Endothelial cell of umbilical vein (primary cell): ENCODE results near the gene EPN3. TPM values are rescaled to one million over a fixed set of nuclear protein-coding genes. Genes with fewer than 3 reads are reported as not detected.

Experiments
- BruUV-seq: library from RNA; stranded (reverse); fragments of 400-500 nt; replicated peaks from 2 replicates; lab custom pipeline; 2021; lab: Mats Ljungman, UMichigan
- CTCF ChIA-PET: fragments of 300-600, 350-600 bp; sonication (Branson Sonifier 250); formaldehyde crosslinking; loops from one replicate; lab custom pipeline; 2021; ENCODE audit warnings: antibody characterized with exemption, inconsistent platforms; lab: Charles Lee
- POLR2A ChIA-PET: fragments of 300-600, 350-600 bp; sonication (Branson Sonifier 250); formaldehyde crosslinking; loops from one replicate; lab custom pipeline; 2021; ENCODE audit warnings: antibody characterized with exemption, inconsistent platforms; lab: Charles Lee
- DNase-seq: peaks from one replicate; pipeline ENCODE4 v3.0.0-alpha.2; 2011; ENCODE audit warnings: low read depth, low spot score
- FAIRE-seq: peaks from 2 replicates; lab custom pipeline; 2011; peaks lifted over from hg19 to GRCh38; lab: Jason Lieb, UNC
- H2AFZ ChIP-seq: 2 replicates; pipeline ENCODE4 v1.6.0; 2012; ENCODE audit warnings: low read depth, low read length, control low read depth, inconsistent platforms
- H3K27ac ChIP-seq: 2 replicates; pipeline ENCODE4 v1.5.1; 2011; ENCODE audit warnings: low read depth, mild to moderate bottlenecking, control low read depth, low read length, moderate library complexity; ENCODE audit not compliant: insufficient read depth
- H3K27me3 ChIP-seq, 2 experiments: 2 replicates each; pipeline versions ENCODE4 v1.6.0 to v1.6.1; 2011; ENCODE audit warnings: low read length in 2 of 2, mixed read lengths in 1 of 2; ENCODE audit not compliant: control insufficient read depth in 2 of 2, insufficient read depth in 2 of 2
- H3K36me3 ChIP-seq, 2 experiments: 2 replicates in 1 of 2; 3 replicates in 1 of 2; pipeline ENCODE4 v1.5.1; 2011; ENCODE audit warnings: low read length in 2 of 2, mild to moderate bottlenecking in 1 of 2, moderate library complexity in 1 of 2; ENCODE audit not compliant: control insufficient read depth in 2 of 2, insufficient read depth in 2 of 2; ENCODE audit errors: extremely low read depth in 1 of 2
- H3K4me1 ChIP-seq: 3 replicates; pipeline ENCODE4 v1.5.1; 2011; ENCODE audit warnings: mild to moderate bottlenecking, low read length; ENCODE audit not compliant: control insufficient read depth, insufficient read depth; ENCODE audit errors: extremely low read depth
- H3K4me2 ChIP-seq: 2 replicates; pipeline ENCODE4 v1.6.1; 2011; ENCODE audit warnings: low read length, control low read depth, mixed read lengths; ENCODE audit not compliant: insufficient read depth
- H3K4me3 ChIP-seq, 3 experiments: fragments of 200-600 bp in 1 of 3; sonication (generic), shearing (Covaris generic) in 1 of 3; replicated peaks in 1 of 3; 2 replicates each; pipeline ENCODE4 v1.5.1; 2011 to 2016; ENCODE audit warnings: control low read depth in 3 of 3, low read length in 3 of 3, mild to moderate bottlenecking in 2 of 3, inconsistent platforms in 1 of 3, low read depth in 1 of 3, moderate library complexity in 1 of 3; ENCODE audit not compliant: insufficient read depth in 1 of 3
- H3K79me2 ChIP-seq: 2 replicates; pipeline ENCODE4 v1.6.0; 2012; ENCODE audit warnings: low read length, inconsistent platforms; ENCODE audit not compliant: control insufficient read depth, insufficient read depth
- H3K9ac ChIP-seq: replicated peaks from 2 replicates; pipeline ENCODE3; 2011; ENCODE audit warnings: low read length, control low read depth; ENCODE audit not compliant: insufficient read depth; ENCODE audit errors: extremely low read depth
- H3K9me1 ChIP-seq: replicated peaks from 3 replicates; pipeline ENCODE4 v1.6.0; 2011; ENCODE audit warnings: mild to moderate bottlenecking, low read length; ENCODE audit not compliant: control insufficient read depth, insufficient read depth; ENCODE audit errors: extremely low read depth
- H3K9me3 ChIP-seq: replicated peaks from 2 replicates; pipeline ENCODE4 v1.5.1; 2012; ENCODE audit warnings: low read length, inconsistent platforms; ENCODE audit not compliant: control insufficient read depth, insufficient read depth
- H4K20me1 ChIP-seq: replicated peaks from 2 replicates; pipeline ENCODE3; 2011; ENCODE audit warnings: mild to moderate bottlenecking, low read length; ENCODE audit not compliant: control insufficient read depth, insufficient read depth; ENCODE audit errors: extremely low read depth
- CTCF ChIP-seq, 2 donors: IDR thresholded peaks; 1 replicate in 1 of 2; 2 replicates in 1 of 2; pipeline ENCODE4 v1.5.1; 2011; ENCODE audit warnings: low read length in 2 of 2, mild to moderate bottlenecking in 2 of 2, moderate library complexity in 2 of 2, control low read depth in 1 of 2, inconsistent platforms in 1 of 2, low read depth in 1 of 2; ENCODE audit not compliant: insufficient read depth in 1 of 2; ENCODE audit errors: extremely low read depth in 1 of 2
- EZH2 ChIP-seq: IDR thresholded peaks from 2 replicates; pipeline ENCODE4 v1.6.1; 2012; ENCODE audit warnings: borderline replicate concordance, low read depth, mild to moderate bottlenecking, moderate library complexity, low read length, inconsistent platforms; ENCODE audit not compliant: severe bottlenecking
- POLR2A ChIP-seq: IDR thresholded peaks from 2 replicates; pipeline ENCODE4 v1.6.1; 2012; ENCODE audit warnings: low read depth, mild to moderate bottlenecking, control low read depth, low read length
- POLR2AphosphoS5 ChIP-seq: IDR thresholded peaks from 2 replicates; pipeline ENCODE4 v1.6.1; 2012; ENCODE audit warnings: low read depth, mild to moderate bottlenecking, control low read depth, low read length, moderate library complexity; ENCODE audit not compliant: insufficient read depth
- dilution Hi-C: fragments of 300-500 bp; cut with MboI; formaldehyde crosslinking; loops from one replicate; pipeline ENCODE4 v1.15.0; 2019; ENCODE audit warnings: low sequenced_read_pairs; ENCODE audit not compliant: extremely low pct_ligation_motif_present
- intact Hi-C: fragments of 100-400 bp; cut with micrococcal nuclease; formaldehyde crosslinking; loops from one replicate; pipeline ENCODE4 v1.10.0; 2022
- polyA plus RNA-seq, 4 experiments: library from polyadenylated mRNA; depleted of rRNA in 3 of 4; stranded (reverse) in 3 of 4; unstranded in 1 of 4; fragments of >200 nt; gene quantifications; 2 replicates each; pipeline versions ENCODE4 v1.2.1 to v1.2.3, GENCODE V29; 2011 to 2012; ENCODE audit warnings: missing spikeins in 1 of 4
- total RNA-seq: library from RNA; stranded (reverse); gene quantifications from 2 replicates; pipeline ENCODE4 v1.2.3, GENCODE V29; 2021

EPN3 gene
- total and polyA plus RNA-seq, 2 donors (not counting 3 experiments of a cell fraction or from before 2014, with no cell fraction given) = not detected

GRCh38 chr17:50590946-50591737 is 58.6 kb downstream of the EPN3 start:
- CTCF ChIA-PET = interaction anchor here (1.1 to 3.1 kb wide), 3 partner anchors 23 to 40 kb away, joined by 3 to 11 read pairs (median 5); no protein-coding TSS in a partner anchor
- H4K20me1 ChIP-seq = no peaks in the 10 kb centered on the region
- H2AFZ ChIP-seq = no peak overlapping the region
- H3K36me3 ChIP-seq = no peaks in the 10 kb centered on the region
- POLR2A ChIA-PET = no interaction called here
- intact Hi-C loops = no loop called here
- H3K27me3 ChIP-seq = peaks cover 0 to 2% of the 10 kb centered on the region in 2 experiments
- H3K4me3 ChIP-seq = no peak overlapping the region
- DNase-seq (no peak), FAIRE-seq (no peak)
- no peaks in the 10 kb centered on the region for H3K4me1 ChIP-seq
- H3K9me3 ChIP-seq = no peaks in the 10 kb centered on the region
- no peaks in the 10 kb centered on the region for H3K79me2 ChIP-seq
- no peak overlapping the region for H3K9ac ChIP-seq
- no peaks in the 10 kb centered on the region for H3K9me1 ChIP-seq
- TF ChIP-seq EZH2 (no peak), CTCF (IDR thresholded peaks at IDR 0.05; ENCODE audit: extremely low read depth in 1 of 2, insufficient read depth in 1 of 2, low read depth in 1 of 2, low read length in 2 of 2) (no peak), POLR2AphosphoS5 (no peak)
- no TSS peak for BruUV-seq
- H3K4me2 ChIP-seq = no peak overlapping the region
- dilution Hi-C loops = no loop called here
- H3K27ac ChIP-seq = no peak overlapping the region

DNA sequence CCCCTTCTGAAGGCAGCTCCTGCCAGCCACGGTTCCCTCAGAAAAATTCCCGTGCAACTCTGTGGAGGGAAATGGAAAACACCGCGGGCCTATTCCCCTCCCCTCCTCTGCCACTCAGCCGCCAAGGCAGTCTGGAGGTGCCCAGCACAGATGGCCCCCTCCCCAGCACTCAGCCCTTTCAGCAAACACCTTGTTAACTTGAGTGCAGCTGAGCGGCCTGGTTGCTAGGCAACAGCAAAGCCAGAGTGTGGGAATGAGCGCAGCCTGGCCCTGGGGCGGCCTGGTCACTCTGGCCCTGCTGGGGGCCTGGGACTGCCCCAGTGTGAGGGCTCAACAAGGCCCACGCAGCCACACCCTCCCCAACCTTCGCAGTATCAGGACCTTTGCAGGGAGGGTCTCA is 60.8 kb downstream of the EPN3 start:
- Histone ChIP-seq H3K4me1 (no peaks in the 10 kb centered on the region), H3K4me2 (no peak overlapping the region), H3K79me2 (no peaks in the 10 kb centered on the region), H3K9me1 (no peaks in the 10 kb centered on the region), H3K27ac (no peak overlapping the region), H4K20me1 (no peaks in the 10 kb centered on the region), H3K9me3 (no peaks in the 10 kb centered on the region), H2AFZ (no peak overlapping the region), H3K4me3 (no peak overlapping the region), H3K27me3 (no peaks in the 10 kb centered on the region), H3K9ac (no peak overlapping the region), H3K36me3 (no peaks in the 10 kb centered on the region)
- ChIA-PET POLR2A (no interaction called here), CTCF (interaction anchor here (0.8 to 1.1 kb wide), 2 partner anchors 23 to 33 kb away, joined by 3 to 4 read pairs; no protein-coding TSS in a partner anchor)
- BruUV-seq = no TSS peak
- no peak for DNase-seq
- dilution Hi-C loops (no loop called here), intact Hi-C loops (no loop called here)
- no peak for TF ChIP-seq POLR2A
- FAIRE-seq = no peak

Other genes with a start within 250 kb of the EPN3 start
- gene XYLT2, start 186.6 kb upstream of the EPN3 start, total RNA-seq = 26.6 and 29.9 TPM in 2 replicates
- 19.1 and 24.0 TPM in 2 replicates for gene XYLT2, start 186.6 kb upstream of the EPN3 start, polyA plus RNA-seq
- gene MRPL27, start 159.6 kb upstream of the EPN3 start, total RNA-seq = 72.2 and 76.2 TPM in 2 replicates
- 119 and 158 TPM in 2 replicates for gene MRPL27, start 159.6 kb upstream of the EPN3 start, polyA plus RNA-seq
- gene EME1, start 159.5 kb upstream of the EPN3 start, total RNA-seq = 7.3 and 9.1 TPM in 2 replicates
- gene EME1, start 159.5 kb upstream of the EPN3 start, polyA plus RNA-seq = 4.3 and 5.6 TPM in 2 replicates
- gene LRRC59, start 135.2 kb upstream of the EPN3 start, total RNA-seq = 179 and 183 TPM in 2 replicates
- 88.3 and 93.9 TPM in 2 replicates for gene LRRC59, start 135.2 kb upstream of the EPN3 start, polyA plus RNA-seq
- 24.6 and 37.2 TPM in 2 replicates for gene ACSF2, start 106.5 kb upstream of the EPN3 start, total RNA-seq
- 30.4 and 33.2 TPM in 2 replicates for gene ACSF2, start 106.5 kb upstream of the EPN3 start, polyA plus RNA-seq
- gene CHAD, start 63.9 kb upstream of the EPN3 start, total RNA-seq = not detected in 2 replicates
- not detected in 2 replicates for gene CHAD, start 63.9 kb upstream of the EPN3 start, polyA plus RNA-seq
- gene RSAD1, start 53.9 kb upstream of the EPN3 start, total RNA-seq = 33.1 and 35.5 TPM in 2 replicates
- gene RSAD1, start 53.9 kb upstream of the EPN3 start, polyA plus RNA-seq = 18.4 and 20.3 TPM in 2 replicates
- 0.25 and 0.66 TPM in 2 replicates for gene MYCBPAP, start 24.3 kb upstream of the EPN3 start, total RNA-seq
- 0.05 and 0.40 TPM in 2 replicates for gene MYCBPAP, start 24.3 kb upstream of the EPN3 start, polyA plus RNA-seq
- gene SPATA20, start 14.4 kb downstream of the EPN3 start, total RNA-seq = 31.4 and 42.3 TPM in 2 replicates
- gene SPATA20, start 14.4 kb downstream of the EPN3 start, polyA plus RNA-seq = 51.5 and 52.7 TPM in 2 replicates
- gene CACNA1G, start 28.0 kb downstream of the EPN3 start, total RNA-seq = not detected in 2 replicates
- not detected in 2 replicates for gene CACNA1G, start 28.0 kb downstream of the EPN3 start, polyA plus RNA-seq
- gene ABCC3, start 102.1 kb downstream of the EPN3 start, total RNA-seq = 1.1 and 2.1 TPM in 2 replicates
- gene ABCC3, start 102.1 kb downstream of the EPN3 start, polyA plus RNA-seq = 2.6 and 4.2 TPM in 2 replicates
- gene ANKRD40, start 175.2 kb downstream of the EPN3 start, total RNA-seq = 55.0 and 56.0 TPM in 2 replicates
- gene ANKRD40, start 175.2 kb downstream of the EPN3 start, polyA plus RNA-seq = 24.3 and 24.5 TPM in 2 replicates
- gene LUC7L3, start 186.9 kb downstream of the EPN3 start, total RNA-seq = 111 and 113 TPM in 2 replicates
- gene LUC7L3, start 186.9 kb downstream of the EPN3 start, polyA plus RNA-seq = 42.3 and 70.9 TPM in 2 replicates
- not detected in 2 replicates for gene ANKRD40CL, start 234.8 kb downstream of the EPN3 start, total RNA-seq
- not detected in 2 replicates for gene ANKRD40CL, start 234.8 kb downstream of the EPN3 start, polyA plus RNA-seq